Spleen (tissue), 7 donors: ENCODE measurements around the gene PSMA6.

Experiments
- POLR2AphosphoS5 ChIP-seq, 3 donors: sonication (generic); formaldehyde crosslinking; IDR thresholded peaks; one replicate each; pipeline ENCODE4 v1.5.1; 2017; ENCODE audit warnings: antibody characterized with exemption in 3 of 3
- TF ChIP-seq, protein P1 (sequence below), 11 experiments: fragments of 200-600 bp in 7 of 11; fragments of 450-650 bp in 4 of 11; sonication (generic) in 4 of 11; IDR thresholded peaks in 8 of 11; conservative IDR thresholded peaks in 3 of 11; 1 replicate in 7 of 11; 2 replicates in 4 of 11; pipeline versions ENCODE4 v1.4.0 to v1.8.0; 2016 to 2021; ENCODE audit warnings: antibody characterized with exemption in 11 of 11, inconsistent platforms in 4 of 11, mild to moderate bottlenecking in 1 of 11
- donor health status: DM: no; HTN: no; CAD: no; lungs with moderate emphysema.
- donor health status: DM: no; HTN: no; CAD: no.
- donor health status: DM: no; HTN: no; CAD: no.

DNA sequence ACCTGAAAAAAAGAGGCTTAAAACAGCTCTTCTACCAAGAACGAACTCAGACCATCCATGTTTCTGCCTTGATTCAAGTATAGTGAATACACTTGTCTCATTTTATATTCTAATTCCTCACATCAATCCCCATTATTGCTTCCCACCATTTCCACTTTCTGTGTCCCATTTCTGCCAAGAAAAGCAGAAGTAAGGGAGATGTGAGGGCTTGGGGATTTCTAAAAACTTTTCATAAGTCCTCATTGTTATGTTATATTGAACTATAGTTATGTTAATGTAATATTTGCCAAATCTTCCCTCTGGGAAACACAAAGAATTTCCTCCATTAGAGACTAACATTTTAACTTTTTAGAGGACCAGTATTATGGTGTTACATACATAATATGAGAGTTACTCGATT, 48.2 kb upstream of the PSMA6 start:
- TF ChIP-seq, protein P1, sequence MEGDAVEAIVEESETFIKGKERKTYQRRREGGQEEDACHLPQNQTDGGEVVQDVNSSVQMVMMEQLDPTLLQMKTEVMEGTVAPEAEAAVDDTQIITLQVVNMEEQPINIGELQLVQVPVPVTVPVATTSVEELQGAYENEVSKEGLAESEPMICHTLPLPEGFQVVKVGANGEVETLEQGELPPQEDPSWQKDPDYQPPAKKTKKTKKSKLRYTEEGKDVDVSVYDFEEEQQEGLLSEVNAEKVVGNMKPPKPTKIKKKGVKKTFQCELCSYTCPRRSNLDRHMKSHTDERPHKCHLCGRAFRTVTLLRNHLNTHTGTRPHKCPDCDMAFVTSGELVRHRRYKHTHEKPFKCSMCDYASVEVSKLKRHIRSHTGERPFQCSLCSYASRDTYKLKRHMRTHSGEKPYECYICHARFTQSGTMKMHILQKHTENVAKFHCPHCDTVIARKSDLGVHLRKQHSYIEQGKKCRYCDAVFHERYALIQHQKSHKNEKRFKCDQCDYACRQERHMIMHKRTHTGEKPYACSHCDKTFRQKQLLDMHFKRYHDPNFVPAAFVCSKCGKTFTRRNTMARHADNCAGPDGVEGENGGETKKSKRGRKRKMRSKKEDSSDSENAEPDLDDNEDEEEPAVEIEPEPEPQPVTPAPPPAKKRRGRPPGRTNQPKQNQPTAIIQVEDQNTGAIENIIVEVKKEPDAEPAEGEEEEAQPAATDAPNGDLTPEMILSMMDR (IDR thresholded peaks at IDR 0.05 in 8 of 11, conservative IDR thresholded peaks at IDR 0.05 in 3 of 11), result no peak
- no peak for TF ChIP-seq POLR2AphosphoS5 (IDR thresholded peaks at IDR 0.05)
